A673 (cell line): Measurements from ENCODE around the gene IGF1R. TPM values are rescaled to one million over a fixed set of nuclear protein-coding genes. Genes with fewer than 3 reads are reported as not detected.

Experiments used
- BruUV-seq: library from RNA; stranded (reverse); fragments of 400-500 nt; replicated peaks from 2 replicates; lab custom pipeline; 2021; lab: Mats Ljungman, UMichigan
- CTCF ChIA-PET: fragments of 300-600 bp; sonication (Branson Sonifier 250); formaldehyde crosslinking; loops from one replicate; lab custom pipeline; 2022; ENCODE audit warnings: antibody characterized with exemption; lab: Charles Lee
- POLR2A ChIA-PET: fragments of 300-600 bp; sonication (Branson Sonifier 250); formaldehyde crosslinking; loops from one replicate; lab custom pipeline; 2022; ENCODE audit warnings: antibody characterized with exemption; ENCODE audit not compliant: low non-redundant PET; lab: Charles Lee
- DNase-seq: peaks from one replicate; pipeline ENCODE4 v3.0.0-alpha.2; 2015; ENCODE audit warnings: low spot score
- H3K27ac ChIP-seq: fragments of 200-600 bp; sonication (generic); 2 replicates; pipeline ENCODE4 v1.5.1; 2016; ENCODE audit warnings: mixed run types, low read depth, mild to moderate bottlenecking, mixed read lengths, antibody characterized with exemption, low read length; ENCODE audit not compliant: poor library complexity, severe bottlenecking
- H3K27me3 ChIP-seq: fragments of 200-600 bp; sonication (generic); replicated peaks from 2 replicates; pipeline ENCODE4 v1.6.1; 2017; ENCODE audit warnings: mixed run types, low read depth, mild to moderate bottlenecking, mixed read lengths, antibody characterized with exemption, low read length; ENCODE audit not compliant: insufficient read depth, poor library complexity
- H3K36me3 ChIP-seq: fragments of 200-600 bp; sonication (generic); 2 replicates; pipeline ENCODE4 v1.6.1; 2016; ENCODE audit warnings: mixed run types, mild to moderate bottlenecking, mixed read lengths, antibody characterized with exemption, low read length; ENCODE audit not compliant: insufficient read depth, poor library complexity, severe bottlenecking
- H3K4me1 ChIP-seq: fragments of 200-600 bp; sonication (generic); 2 replicates; pipeline ENCODE4 v1.6.1; 2017; ENCODE audit warnings: mixed run types, mild to moderate bottlenecking, mixed read lengths, antibody characterized with exemption, low read length; ENCODE audit not compliant: insufficient read depth, poor library complexity, severe bottlenecking
- H3K4me3 ChIP-seq: fragments of 200-600 bp; sonication (generic); 2 replicates; pipeline ENCODE4 v1.5.1; 2016; ENCODE audit warnings: low read depth, mixed run types, mild to moderate bottlenecking, mixed read lengths, low read length; ENCODE audit not compliant: poor library complexity, severe bottlenecking
- H3K9me3 ChIP-seq: fragments of 200-600 bp; sonication (generic); 2 replicates; pipeline ENCODE4 v1.6.1; 2016; ENCODE audit warnings: mixed run types, low read depth, mild to moderate bottlenecking, mixed read lengths, antibody characterized with exemption, low read length; ENCODE audit not compliant: poor library complexity, severe bottlenecking
- CTCF ChIP-seq: fragments of 300-800, 200-600 bp; sonication (generic); conservative IDR thresholded peaks from 2 replicates; pipeline ENCODE4 v1.5.1; 2017; ENCODE audit warnings: low read depth, mild to moderate bottlenecking, antibody characterized with exemption, low read length, moderate library complexity, mixed read lengths
- EZH2 ChIP-seq: fragments of 200-600 bp; sonication (generic); IDR thresholded peaks from 2 replicates; pipeline ENCODE4 v1.6.1; 2017; ENCODE audit warnings: borderline replicate concordance, low read depth, mild to moderate bottlenecking, mixed read lengths, antibody characterized with exemption, low read length; ENCODE audit not compliant: poor library complexity, severe bottlenecking
- intact Hi-C: fragments of 100-400 bp; cut with micrococcal nuclease; formaldehyde crosslinking; loops from one replicate; pipeline ENCODE4 v1.10.0; 2022; ENCODE audit not compliant: unreplicated experiment
- total RNA-seq: library from RNA; stranded (reverse); gene quantifications from 2 replicates; pipeline ENCODE4 v1.2.3, GENCODE V29; 2021

Gene IGF1R
- total RNA-seq, 1 experiment from 2014 or later = 34.9 TPM

GRCh38 chr15:98941595-98942255, 293.4 kb downstream of the IGF1R start:
- peak; percentile 51 for DNase-seq
- Histone ChIP-seq H3K4me3 (no peak overlapping the region), H3K9me3 (no peaks in the 10 kb centered on the region), H3K36me3 (peaks cover 3% of the 10 kb centered on the region), H3K27me3 (no peaks in the 10 kb centered on the region), H3K27ac (no peak overlapping the region), H3K4me1 (peaks cover 18% of the 10 kb centered on the region)
- ChIA-PET POLR2A (no interaction called here), CTCF (no interaction called here)
- TF ChIP-seq CTCF = no peak
- TF ChIP-seq EZH2 = no peak
- intact Hi-C loops = no loop called here
- BruUV-seq = no TSS peak

- no peak overlapping the region for H3K27ac ChIP-seq
- no peaks in the 10 kb centered on the region for H3K27me3 ChIP-seq
- TF ChIP-seq EZH2 (no peak), CTCF (no peak)
- intact Hi-C loops = no loop called here
- DNase-seq = no peak
- H3K9me3 ChIP-seq = no peaks in the 10 kb centered on the region
- no TSS peak for BruUV-seq
- peaks cover 3% of the 10 kb centered on the region for H3K36me3 ChIP-seq
- POLR2A ChIA-PET = no interaction called here
- H3K4me3 ChIP-seq = no peak overlapping the region
- CTCF ChIA-PET = no interaction called here
- peaks cover 18% of the 10 kb centered on the region for H3K4me1 ChIP-seq
Observed at GRCh38 chr15:98942431-98942830, 294.1 kb downstream of the IGF1R start.

GRCh38 chr15:98943051-98943508, 294.7 kb downstream of the IGF1R start:
- DNase-seq = no peak
- Histone ChIP-seq H3K9me3 (no peaks in the 10 kb centered on the region), H3K36me3 (peaks cover 3% of the 10 kb centered on the region), H3K4me1 (peaks cover 18% of the 10 kb centered on the region), H3K27me3 (no peaks in the 10 kb centered on the region), H3K4me3 (no peak overlapping the region), H3K27ac (no peak overlapping the region)
- ChIA-PET CTCF (no interaction called here), POLR2A (interaction anchor here (0.6 kb wide), 1 partner anchor 628 kb away, joined by 4 read pairs; no protein-coding TSS in a partner anchor)
- TF ChIP-seq EZH2 (no peak), CTCF (no peak)
- BruUV-seq = no TSS peak
- intact Hi-C loops = no loop called here
